HG03280 (cell line): Measurements from ENCODE around the gene NMNAT3.

Source experiments
- ATAC-seq: cut with Tn5 transposase; IDR thresholded peaks from one replicate; pipeline ENCODE4 v1.9.1; 2021; ENCODE audit warnings: mild to moderate bottlenecking, moderate library complexity; ENCODE audit not compliant: unreplicated experiment

The NMNAT3 gene

GRCh38 chr3:139676108-139676507 is 1.7 kb downstream of the NMNAT3 start:
- ATAC-seq, result no peak

DNA sequence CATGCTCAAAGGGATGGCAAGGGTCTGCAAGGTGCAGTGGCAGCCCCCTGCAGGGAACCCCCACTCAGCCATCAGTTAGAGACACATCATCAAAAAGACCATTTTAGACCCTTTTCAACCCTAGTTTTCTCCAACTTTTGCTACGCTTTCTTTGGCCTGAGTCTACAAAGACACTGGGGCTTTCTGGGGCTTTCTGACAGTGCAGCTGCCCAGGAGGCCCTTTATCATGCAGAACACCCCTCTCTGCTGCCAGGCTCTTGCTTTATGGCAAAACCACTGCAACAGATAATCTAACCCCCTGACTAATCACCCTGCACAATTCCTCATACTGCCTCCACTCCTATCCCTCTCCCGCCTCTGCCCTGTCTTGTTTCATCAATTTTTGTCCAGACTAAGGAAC is 2.4 kb downstream of the NMNAT3 start:
- ATAC-seq, result no peak

DNA sequence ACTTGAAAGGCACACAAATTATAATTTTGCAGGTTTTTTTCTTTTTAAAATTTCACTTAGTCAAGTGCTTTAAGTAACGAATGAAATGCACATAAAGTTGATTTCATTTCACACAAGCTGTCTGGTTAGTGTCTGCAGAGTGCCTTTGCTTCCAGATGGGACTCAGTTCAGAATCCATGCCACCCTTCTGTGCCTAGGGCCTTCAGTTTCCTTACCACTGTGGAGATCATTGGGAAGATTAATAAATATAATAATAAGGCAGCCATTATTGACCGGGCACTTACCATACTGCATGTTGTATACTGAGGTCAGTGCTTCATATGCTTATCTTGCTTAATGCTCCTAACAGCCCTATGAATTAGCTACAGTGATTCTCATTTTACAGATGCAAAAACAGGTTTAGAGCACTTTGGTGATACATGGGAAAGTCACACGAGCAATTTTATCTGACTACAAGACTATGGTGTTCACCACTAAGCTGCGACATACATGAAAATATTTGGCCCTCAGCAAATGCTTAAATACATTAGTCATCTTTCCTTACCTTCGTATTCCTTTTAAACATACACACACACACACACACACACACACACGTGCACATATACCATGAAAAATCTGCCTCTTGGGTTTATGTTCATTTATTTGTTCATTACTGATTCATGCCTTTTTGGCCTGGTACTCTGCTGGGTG is 3.1 kb downstream of the NMNAT3 start:
- no peak for ATAC-seq

DNA sequence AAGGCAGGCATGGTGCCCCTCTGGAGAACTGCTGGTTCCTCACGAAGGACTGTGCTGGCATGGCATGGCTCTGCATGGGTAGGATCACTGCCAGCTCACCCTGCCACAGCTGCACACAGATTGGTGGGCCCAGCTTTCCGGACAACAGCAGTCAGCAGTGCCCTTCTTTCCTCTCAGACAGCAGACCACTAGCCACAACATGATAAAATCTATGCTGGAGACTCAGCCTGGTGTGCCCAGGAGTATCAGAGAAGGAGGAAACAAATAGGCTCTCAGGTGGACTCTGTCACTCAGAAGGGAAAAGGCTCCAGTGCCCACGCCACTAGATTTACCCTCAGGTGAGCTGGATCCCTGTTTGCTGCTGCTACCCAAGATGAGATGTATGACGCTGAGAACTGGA is 4.9 kb downstream of the NMNAT3 start:
- no peak for ATAC-seq

DNA sequence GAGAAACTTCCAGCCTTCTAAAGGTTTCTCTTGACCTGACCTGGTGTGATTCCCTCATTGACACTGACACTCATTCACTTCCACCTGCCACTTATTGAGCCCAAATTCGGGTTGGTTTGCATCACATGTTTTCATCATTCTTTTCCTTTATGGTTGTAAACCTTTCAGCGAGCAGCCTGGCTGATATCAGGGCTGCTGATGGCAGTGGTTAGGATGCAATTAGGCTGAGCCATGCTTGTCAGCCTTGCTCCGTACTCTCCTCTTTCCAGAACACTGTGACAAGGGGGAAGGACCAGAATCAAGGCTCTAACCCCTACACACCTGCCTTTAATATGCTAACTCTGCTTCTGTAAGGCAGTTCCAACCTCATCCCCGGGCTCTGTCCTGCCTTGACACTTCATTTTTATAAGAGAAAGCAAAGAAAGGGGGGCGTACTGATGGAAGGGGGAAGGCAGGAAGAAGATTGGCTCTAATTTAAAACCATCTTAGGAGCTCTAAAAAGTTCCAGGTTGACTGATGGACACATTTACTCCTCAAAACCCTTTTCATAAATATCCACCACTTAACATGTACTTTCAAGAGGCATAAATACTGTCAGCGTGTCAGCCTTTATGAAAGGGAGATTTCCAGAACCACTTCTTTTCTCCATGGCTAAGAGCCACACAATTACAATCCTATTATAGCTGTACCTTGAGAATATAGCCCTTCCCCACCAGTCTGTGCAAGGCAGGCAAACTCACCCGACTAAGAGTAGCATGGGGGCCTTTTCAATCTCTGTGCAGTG is 5.7 kb downstream of the NMNAT3 start:
- ATAC-seq, result no peak

- no peak for ATAC-seq
Observed at GRCh38 chr3:139671107-139671506, 6.7 kb downstream of the NMNAT3 start.

DNA sequence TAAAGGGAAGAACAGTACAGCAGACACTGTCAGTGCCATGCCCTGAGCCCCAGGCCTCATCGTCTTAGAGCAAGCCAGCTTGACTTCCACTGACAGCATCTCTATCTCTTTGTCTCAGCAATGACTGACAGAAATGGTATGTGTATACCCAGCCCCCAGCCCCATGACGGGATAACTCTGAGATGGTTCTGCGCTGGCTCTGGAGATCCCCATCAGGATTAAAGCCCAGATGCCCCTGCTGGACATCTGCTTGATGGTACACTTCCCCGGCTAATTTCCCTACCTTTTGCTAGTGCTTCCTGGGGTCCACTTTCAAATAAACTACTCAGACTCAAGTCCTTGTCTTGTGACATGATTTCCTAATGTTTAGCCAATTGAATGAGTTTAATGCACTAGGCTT is 7.6 kb downstream of the NMNAT3 start:
- ATAC-seq, result no peak

DNA sequence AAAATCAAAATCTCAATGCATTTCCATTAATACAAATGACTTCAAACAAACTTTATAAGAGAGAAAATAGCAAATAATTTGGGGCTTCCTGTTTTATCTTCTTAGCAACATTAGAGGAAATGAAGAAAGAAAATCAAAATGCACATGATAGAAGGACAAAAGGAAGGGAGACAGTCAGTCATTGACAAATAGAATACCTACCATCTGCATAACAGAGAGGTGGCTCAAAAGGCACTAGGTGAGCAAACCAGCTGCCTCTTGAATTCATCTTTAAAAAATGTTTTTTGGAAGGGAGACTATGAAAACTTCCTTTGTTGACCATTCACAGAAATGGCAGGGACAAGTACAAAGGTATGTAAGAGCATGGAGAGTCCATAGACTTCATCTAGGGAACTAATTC is 9.4 kb downstream of the NMNAT3 start:
- ATAC-seq, result no peak

GRCh38 chr3:139664958-139665357 is 12.8 kb downstream of the NMNAT3 start:
- ATAC-seq, result no peak

- no peak for ATAC-seq
Observed at GRCh38 chr3:139660269-139660668, 17.5 kb downstream of the NMNAT3 start.

DNA sequence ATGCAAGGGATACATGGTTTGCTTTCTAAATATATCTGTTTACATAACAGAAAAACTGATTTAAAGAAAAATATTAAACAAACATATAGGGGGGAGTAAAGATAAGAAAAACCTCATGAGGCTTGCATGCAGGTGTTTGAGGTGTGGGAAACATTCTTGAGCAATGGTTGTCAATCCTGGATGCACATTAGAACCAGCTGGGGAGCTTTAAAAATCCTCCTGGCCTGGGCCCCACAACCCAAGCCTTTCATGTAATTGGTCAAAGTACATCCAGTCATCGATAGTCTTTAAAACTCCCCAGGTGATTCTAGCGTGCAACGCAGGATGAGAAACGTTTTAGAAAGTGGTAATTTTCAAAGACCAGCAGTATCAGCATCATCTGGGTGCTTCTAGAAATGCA is 18.3 kb downstream of the NMNAT3 start:
- no peak for ATAC-seq

DNA sequence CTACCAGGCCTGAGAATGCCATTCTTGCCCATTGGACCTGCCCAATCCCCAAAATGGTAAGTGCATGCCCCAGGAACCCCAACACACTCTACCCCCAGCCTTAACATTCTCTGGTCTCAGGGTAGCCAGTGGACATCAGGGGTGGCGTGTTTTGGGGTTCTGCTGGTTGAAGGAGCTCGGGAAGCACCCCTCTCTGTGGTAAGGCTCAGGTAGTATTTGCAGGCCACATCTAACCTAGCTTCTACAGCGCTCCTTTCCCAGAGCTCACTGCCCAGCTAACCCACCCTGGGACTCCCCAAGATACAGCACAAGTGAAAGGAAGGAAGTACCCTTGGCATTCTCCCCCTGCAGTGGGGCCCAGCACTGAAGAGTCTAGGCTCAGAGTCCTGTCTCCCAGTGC is 19.8 kb downstream of the NMNAT3 start:
- ATAC-seq, result no peak

- no peak for ATAC-seq
Observed at GRCh38 chr3:139657434-139657833, 20.3 kb downstream of the NMNAT3 start.

- ATAC-seq, result no peak
Observed at GRCh38 chr3:139655909-139656595, 21.7 kb downstream of the NMNAT3 start.

DNA sequence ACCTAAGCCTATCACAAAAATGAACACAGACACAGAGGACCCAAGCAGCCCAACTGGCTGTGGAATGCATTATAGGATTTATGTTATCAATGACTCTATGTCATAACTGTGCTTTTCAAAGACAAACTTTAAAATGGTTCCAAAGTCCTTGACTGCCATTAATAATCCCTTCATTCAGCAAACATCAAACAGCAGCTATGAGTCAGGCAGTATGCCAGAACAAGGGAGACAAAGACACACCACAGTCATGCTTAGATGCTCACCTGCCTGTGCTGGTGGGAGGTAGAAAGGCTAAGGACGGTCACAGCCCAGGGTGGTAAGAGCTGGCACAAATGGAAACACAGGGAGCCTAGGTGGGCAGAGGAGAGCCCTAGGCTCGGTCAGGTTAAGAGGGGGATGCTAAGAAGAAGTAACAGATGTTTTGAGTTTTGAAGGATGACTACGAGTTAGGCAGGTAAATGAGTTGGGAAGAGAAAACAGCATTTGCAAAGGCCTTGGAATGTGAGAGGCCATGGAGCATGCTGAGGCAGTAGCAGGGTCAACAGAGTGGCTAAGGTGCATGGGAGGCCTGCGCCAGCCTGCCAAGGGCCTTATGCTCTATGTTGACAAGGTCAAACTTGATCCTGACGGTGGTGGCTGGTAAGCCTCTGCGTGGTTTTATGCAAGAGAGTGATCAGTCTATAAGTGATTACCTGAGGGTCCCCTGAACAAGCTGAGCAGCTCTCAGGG is 23.0 kb downstream of the NMNAT3 start:
- ATAC-seq, result no peak

GRCh38 chr3:139653582-139653981 is 24.2 kb downstream of the NMNAT3 start:
- no peak for ATAC-seq

GRCh38 chr3:139652561-139652960 is 25.2 kb downstream of the NMNAT3 start:
- no peak for ATAC-seq

GRCh38 chr3:139647866-139648435 is 29.8 kb downstream of the NMNAT3 start:
- no peak for ATAC-seq

DNA sequence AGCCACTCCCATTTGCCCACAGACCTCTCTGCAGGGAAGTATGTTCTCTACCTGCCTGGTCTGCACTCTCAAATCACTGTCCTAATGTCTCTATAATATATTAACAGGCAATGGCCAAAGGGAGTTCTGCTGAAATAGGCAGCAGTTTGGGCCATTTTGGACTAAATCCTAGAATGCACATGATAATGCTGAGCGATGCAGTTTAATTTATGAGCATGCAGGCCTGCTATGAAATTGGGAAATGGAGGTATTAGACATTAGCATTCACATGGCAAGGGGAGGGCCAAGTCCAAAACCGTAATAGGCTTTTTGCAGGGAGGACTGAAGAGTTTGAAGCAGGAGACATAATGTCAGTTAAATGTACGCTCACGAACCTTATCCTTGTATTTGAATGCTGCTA is 31.3 kb downstream of the NMNAT3 start:
- ATAC-seq, result no peak

DNA sequence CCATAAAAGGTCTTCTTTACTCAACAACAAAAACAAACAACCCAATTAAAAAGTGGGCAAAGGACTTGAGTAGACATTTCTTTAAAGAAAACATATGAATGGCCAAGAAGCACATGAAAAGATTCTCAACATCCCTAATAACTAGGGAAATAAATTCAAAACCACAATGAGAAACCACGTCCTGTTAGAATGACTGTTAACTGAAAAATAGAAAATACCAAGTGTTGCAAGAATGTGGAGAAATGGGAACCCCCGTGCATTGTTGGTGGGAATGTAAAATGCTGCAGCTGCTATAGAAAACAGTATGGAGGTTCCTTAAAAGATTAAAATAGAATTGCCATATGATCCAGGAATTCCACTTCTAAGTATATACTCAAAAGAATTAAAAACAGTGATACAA is 34.8 kb downstream of the NMNAT3 start:
- ATAC-seq, result no peak

- no peak for ATAC-seq
Observed at GRCh38 chr3:139640456-139640855, 37.3 kb downstream of the NMNAT3 start.
